ENCODE results near the gene GLRX2. TPM values are rescaled to one million over a fixed set of nuclear protein-coding genes. Genes with fewer than 3 reads are reported as not detected.

The GLRX2 gene
- total and polyA plus RNA-seq, 4 donors: 3.1 to 25.8 (median 7.8) TPM

DNA sequence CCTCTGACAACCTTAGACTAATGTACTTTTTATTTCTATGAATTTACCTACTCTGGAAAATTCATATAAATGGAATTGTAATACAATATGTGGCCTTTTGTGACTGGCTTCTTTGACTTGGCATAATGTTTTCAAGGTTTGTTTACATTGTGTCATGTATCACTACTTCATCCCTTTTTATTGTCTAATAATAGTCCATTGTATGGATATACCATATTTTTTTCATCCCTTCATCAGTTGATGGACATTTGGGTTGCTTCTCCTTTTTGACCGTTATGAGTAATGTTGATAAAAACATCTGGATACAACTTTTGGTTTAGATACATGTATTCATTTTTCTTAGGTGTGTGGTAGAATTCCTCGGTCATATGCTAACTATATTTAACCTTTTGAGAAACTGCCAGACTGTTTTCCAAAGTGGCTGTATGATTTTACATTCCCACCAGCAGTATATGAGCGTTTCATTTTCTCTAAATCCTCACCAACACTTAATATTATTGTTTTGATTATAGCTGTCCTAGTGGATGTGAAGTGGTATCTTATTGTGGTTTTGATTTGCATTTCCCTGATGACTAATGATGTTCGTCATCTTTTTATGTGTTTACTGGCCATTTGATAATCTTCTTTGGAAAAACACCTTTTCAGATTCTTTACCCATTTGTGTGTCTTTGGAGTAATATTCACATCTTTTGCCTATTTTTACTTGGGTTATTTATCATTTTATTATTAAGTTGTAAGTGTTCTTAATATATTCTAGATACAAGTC, 42.3 kb downstream of the GLRX2 start:
- no peak overlapping the region for H3K4me3 ChIP-seq (ENCODE audit: low read depth in 1 of 3, low read length in 3 of 3)
- H3K9me3 ChIP-seq (ENCODE audit: control insufficient read depth in 4 of 4, low read length in 3 of 4): no peaks in the 10 kb centered on the region
- TF ChIP-seq RAD21 (IDR thresholded peaks at IDR 0.05) (no peak), FOXA2 (IDR thresholded peaks at IDR 0.05) (no peak), RXRA (IDR thresholded peaks at IDR 0.05) (no peak), YY1 (IDR thresholded peaks at IDR 0.05) (no peak), HNF4A (conservative IDR thresholded peaks at IDR 0.05) (no peak), HNF4G (IDR thresholded peaks at IDR 0.05) (no peak), FOXA1 (IDR thresholded peaks at IDR 0.05) (no peak), SP1 (IDR thresholded peaks at IDR 0.05) (no peak), TAF1 (conservative IDR thresholded peaks at IDR 0.05) (no peak), EGR1 (IDR thresholded peaks at IDR 0.05; ENCODE audit: low read depth in 2 of 2) (no peak), GABPA (IDR thresholded peaks at IDR 0.05 in 1 of 2, conservative IDR thresholded peaks at IDR 0.05 in 1 of 2) (no peak)
- TF ChIP-seq, protein P1, sequence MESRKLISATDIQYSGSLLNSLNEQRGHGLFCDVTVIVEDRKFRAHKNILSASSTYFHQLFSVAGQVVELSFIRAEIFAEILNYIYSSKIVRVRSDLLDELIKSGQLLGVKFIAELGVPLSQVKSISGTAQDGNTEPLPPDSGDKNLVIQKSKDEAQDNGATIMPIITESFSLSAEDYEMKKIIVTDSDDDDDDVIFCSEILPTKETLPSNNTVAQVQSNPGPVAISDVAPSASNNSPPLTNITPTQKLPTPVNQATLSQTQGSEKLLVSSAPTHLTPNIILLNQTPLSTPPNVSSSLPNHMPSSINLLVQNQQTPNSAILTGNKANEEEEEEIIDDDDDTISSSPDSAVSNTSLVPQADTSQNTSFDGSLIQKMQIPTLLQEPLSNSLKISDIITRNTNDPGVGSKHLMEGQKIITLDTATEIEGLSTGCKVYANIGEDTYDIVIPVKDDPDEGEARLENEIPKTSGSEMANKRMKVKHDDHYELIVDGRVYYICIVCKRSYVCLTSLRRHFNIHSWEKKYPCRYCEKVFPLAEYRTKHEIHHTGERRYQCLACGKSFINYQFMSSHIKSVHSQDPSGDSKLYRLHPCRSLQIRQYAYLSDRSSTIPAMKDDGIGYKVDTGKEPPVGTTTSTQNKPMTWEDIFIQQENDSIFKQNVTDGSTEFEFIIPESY (IDR thresholded peaks at IDR 0.05): no peak
- TF ChIP-seq, protein P2, sequence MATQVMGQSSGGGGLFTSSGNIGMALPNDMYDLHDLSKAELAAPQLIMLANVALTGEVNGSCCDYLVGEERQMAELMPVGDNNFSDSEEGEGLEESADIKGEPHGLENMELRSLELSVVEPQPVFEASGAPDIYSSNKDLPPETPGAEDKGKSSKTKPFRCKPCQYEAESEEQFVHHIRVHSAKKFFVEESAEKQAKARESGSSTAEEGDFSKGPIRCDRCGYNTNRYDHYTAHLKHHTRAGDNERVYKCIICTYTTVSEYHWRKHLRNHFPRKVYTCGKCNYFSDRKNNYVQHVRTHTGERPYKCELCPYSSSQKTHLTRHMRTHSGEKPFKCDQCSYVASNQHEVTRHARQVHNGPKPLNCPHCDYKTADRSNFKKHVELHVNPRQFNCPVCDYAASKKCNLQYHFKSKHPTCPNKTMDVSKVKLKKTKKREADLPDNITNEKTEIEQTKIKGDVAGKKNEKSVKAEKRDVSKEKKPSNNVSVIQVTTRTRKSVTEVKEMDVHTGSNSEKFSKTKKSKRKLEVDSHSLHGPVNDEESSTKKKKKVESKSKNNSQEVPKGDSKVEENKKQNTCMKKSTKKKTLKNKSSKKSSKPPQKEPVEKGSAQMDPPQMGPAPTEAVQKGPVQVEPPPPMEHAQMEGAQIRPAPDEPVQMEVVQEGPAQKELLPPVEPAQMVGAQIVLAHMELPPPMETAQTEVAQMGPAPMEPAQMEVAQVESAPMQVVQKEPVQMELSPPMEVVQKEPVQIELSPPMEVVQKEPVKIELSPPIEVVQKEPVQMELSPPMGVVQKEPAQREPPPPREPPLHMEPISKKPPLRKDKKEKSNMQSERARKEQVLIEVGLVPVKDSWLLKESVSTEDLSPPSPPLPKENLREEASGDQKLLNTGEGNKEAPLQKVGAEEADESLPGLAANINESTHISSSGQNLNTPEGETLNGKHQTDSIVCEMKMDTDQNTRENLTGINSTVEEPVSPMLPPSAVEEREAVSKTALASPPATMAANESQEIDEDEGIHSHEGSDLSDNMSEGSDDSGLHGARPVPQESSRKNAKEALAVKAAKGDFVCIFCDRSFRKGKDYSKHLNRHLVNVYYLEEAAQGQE (IDR thresholded peaks at IDR 0.05): no peak
- TF ChIP-seq, protein P3, sequence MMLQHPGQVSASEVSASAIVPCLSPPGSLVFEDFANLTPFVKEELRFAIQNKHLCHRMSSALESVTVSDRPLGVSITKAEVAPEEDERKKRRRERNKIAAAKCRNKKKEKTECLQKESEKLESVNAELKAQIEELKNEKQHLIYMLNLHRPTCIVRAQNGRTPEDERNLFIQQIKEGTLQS (IDR thresholded peaks at IDR 0.05): no peak
- TF ChIP-seq, protein P4, sequence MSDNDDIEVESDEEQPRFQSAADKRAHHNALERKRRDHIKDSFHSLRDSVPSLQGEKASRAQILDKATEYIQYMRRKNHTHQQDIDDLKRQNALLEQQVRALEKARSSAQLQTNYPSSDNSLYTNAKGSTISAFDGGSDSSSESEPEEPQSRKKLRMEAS (IDR thresholded peaks at IDR 0.05): no peak
- TF ChIP-seq, protein P5, sequence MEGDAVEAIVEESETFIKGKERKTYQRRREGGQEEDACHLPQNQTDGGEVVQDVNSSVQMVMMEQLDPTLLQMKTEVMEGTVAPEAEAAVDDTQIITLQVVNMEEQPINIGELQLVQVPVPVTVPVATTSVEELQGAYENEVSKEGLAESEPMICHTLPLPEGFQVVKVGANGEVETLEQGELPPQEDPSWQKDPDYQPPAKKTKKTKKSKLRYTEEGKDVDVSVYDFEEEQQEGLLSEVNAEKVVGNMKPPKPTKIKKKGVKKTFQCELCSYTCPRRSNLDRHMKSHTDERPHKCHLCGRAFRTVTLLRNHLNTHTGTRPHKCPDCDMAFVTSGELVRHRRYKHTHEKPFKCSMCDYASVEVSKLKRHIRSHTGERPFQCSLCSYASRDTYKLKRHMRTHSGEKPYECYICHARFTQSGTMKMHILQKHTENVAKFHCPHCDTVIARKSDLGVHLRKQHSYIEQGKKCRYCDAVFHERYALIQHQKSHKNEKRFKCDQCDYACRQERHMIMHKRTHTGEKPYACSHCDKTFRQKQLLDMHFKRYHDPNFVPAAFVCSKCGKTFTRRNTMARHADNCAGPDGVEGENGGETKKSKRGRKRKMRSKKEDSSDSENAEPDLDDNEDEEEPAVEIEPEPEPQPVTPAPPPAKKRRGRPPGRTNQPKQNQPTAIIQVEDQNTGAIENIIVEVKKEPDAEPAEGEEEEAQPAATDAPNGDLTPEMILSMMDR (IDR thresholded peaks at IDR 0.05; ENCODE audit: low read depth, low read length, missing input control): no peak
- no peak overlapping the region for H3K9ac ChIP-seq (ENCODE audit: low read depth in 1 of 2, low read length in 2 of 2)
- DNase-seq (ENCODE audit: low spot score): no peak
- peaks cover 4 to 19% (median 10%) of the 10 kb centered on the region in 4 donors for H3K4me1 ChIP-seq (ENCODE audit: control insufficient read depth in 4 of 4, insufficient read depth in 4 of 4, low read length in 3 of 4)
- H3K36me3 ChIP-seq (ENCODE audit: control insufficient read depth in 4 of 4, insufficient read depth in 3 of 4, low read depth in 1 of 4, low read length in 3 of 4): no peaks in the 10 kb centered on the region
- 95% methylated on average over 4 of the region's 4 CpGs for WGBS
- H3K27ac ChIP-seq (ENCODE audit: low read depth in 1 of 2, low read length in 2 of 2): no peak overlapping the region
- no peaks in the 10 kb centered on the region for H3K27me3 ChIP-seq (ENCODE audit: control insufficient read depth in 4 of 4, insufficient read depth in 4 of 4, low read length in 3 of 4)

All from liver (tissue), 9 donors.